GM21576 (cell line): ENCODE data around the gene BCOR.

Experiments used
- ATAC-seq: cut with Tn5 transposase; IDR thresholded peaks from one replicate; pipeline ENCODE4 v1.9.1; 2021; ENCODE audit warnings: mild to moderate bottlenecking, moderate library complexity; ENCODE audit not compliant: unreplicated experiment

Gene BCOR

DNA sequence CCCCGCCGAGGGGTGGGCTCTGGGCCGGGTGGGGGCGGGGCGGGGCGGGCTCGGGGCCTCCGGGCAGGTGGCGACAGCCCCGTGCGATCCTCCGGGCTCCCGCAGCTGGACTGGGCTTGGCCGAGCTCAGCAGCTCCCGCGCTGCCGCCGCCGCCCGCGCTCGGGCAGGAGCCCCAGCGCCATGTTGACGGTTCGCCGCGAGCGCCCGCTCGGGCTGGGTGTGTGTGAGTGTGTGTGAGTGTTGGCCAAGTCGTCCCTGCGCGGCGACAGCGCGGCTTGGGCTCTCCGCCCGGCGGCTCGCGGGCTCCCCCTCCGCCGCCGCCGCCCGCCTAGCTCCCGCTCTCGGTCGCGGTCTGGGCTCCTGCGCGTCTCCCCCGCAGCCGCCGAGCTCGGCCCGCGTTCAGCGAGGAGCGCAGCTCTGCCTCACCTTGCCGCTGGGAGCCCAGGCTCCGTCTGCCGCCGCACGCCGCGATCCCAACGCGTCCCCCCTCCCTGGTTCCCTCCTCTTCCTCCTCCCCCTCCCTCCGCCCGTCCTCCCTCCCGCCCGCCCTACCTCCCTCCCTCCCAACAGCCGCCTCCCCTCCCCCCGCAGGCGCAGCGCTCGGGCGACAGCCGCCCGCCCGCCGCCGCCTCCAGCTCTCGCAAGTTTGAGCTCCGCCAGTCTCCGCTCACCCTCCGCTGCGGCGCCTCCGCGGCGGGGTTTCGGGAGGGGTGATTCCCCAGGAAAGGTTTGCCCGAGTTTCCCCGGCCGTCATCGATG lies at the start of gene BCOR:
BCOR (minus strand) TSS at position 455 of the 760 bp plus-strand sequence. CDS start 20,029 bp downstream, outside the sequence.
- ATAC-seq: no peak

DNA sequence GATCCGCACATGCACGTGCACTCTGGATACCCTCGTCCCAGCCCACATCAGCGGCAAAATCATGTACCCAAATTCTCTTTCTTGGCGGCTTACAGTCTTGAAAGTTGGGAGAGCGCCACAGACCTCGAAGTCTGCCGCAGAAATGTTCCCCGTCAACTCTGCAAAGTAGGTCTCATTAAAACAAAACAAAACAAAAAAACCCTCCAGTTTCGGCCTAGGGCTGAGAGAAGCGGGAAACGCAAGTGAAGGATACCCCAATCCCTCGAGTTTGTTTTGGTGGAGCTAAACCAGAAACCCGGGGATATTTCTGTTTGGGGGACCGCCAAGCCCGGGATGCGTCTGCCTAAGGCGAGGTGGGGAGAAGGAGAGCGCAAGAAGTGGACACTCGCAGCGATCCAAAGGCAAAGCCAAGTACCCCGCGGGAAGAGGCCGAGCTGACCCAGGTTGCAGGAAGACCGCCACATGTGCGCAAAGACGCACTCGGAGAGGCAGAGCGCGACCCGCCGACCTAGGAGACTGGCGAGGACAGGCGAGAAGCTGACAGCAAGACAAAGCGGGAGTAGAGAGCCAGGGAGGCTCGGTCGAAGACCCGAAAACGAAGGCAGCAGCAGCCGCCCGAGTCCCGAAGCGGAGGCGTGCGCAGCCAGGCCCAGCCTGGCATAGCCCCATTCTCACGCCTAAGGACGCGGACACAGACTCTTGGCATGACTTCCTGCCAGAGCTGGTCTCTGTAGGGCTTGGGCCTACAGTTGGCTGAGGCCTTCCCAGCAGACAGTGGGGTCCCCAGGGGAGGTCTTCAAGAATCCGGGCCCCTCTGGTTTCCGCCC lies 49.6 kb upstream of the BCOR start:
- ATAC-seq: no peak

DNA sequence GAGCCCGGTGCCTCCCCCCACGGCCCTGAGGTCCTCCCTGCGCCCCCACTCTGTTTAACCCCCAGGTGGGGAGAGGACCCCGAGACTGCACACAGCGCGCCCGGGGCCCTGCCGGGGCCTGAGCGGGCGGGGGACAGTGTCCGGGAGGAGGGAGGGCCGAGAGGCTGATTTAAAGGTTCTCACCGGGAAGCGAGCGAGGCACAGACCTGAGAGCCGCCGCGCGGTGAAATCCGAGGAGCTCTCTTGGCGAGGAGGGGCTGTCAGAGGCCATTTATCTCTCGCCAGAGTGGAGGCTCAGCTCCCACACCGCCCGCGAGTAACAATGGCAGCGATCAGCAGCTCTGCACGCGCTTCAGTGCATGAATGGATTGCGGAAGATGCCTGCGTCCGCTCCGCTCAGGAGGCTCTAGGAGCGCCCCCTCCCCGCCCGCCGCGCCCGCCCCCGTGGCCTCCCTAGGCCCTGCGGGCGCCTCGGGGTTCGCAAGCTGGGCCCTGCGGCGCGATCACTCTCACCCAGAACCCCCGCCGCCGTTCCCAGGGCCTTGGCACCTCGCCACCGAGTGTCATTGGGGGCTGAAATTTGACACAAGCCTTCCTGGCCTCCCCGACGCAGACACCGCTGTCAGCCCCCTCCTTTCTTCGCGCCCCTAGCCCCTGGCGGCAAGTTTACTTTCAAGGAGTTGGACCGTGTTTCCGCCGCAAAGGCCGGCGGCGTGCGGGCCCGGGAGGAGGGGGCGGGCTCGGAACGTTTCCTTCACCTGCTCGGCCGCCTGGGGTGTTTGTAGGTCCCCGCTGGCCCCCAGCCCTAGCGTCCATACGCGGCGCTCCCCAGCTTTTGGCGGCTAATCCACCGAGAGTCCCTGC lies 48.7 kb upstream of the BCOR start:
- ATAC-seq: no peak

DNA sequence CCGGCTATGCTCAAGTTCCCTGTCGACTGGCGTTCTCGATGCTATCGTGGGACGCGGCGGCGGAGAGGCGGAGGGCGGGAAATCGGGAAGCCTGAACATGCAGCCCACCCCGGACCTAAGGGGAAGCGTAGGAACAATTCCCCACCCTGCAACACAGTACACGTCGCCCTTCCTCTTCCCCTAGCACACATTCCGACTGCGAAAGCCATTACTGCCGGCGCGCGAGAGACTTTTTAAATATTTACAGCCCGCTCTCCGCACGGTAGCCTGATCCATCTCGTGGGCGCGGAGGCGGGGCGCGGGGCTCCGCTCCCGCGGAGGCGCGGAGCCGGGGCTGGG lies 48.1 kb upstream of the BCOR start:
- no peak for ATAC-seq

DNA sequence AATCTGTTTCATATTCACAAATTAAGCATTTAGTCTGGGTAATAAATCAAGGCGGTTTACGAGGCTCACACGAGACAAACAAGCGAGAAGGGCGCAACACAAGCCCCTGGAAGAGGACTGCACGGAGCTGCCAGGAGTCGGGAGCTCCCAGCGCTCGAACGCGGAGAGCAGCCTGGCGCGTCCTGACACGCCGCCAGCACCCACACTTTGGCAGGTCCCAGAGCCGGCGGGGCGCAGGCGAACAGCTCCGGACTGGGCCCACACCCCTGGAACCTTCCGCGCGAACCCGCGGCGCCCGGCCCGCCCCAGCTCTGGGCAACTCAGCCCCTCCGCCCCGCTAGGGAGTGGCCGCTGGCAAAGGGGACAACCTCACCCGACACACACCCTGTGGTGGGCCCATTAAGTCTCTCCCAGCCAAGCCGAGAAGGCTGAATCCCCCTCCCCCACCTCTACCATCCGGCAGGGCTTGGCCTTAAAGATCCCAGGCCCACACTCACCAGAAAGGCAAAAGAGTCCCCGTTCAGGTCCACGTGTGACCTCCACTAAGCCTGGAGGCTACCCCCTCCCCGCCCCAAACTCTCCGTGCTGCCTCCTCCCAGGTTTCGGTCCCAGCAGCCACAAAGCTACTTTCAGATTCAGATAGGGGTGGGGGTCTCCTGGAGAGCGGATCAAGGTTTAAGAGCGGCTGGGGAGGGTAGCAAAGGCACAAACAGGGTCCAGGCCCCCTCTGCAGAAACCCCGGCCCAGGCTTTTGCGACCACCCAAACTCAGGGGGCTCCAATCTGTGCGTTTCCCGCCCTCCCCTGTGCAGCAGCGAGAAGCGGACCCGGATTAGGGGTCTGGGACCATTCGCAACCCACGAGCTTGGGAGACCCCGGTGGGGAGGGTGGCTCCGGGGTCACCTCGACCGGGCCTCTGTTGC lies 47.5 kb upstream of the BCOR start:
- no peak for ATAC-seq

DNA sequence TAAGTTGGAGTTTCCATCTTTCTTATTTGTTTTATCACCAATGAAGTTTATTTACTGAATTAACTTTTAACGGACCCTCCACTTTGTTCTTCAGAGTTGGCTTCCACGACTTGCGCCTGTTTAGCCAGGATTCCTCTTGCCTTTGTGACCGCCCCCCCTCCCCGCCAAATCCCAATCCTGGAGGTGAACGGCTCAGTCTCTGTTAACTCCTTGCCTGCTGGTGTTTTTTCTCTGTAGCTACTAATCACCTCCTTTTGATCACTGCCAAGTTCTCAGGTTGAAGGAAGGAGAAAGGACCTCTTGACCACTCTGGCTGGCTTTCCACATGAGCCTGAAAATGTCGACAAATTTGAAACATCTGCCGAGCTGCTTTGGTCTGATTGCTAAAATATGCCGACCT lies 46.8 kb upstream of the BCOR start:
- ATAC-seq: no peak

DNA sequence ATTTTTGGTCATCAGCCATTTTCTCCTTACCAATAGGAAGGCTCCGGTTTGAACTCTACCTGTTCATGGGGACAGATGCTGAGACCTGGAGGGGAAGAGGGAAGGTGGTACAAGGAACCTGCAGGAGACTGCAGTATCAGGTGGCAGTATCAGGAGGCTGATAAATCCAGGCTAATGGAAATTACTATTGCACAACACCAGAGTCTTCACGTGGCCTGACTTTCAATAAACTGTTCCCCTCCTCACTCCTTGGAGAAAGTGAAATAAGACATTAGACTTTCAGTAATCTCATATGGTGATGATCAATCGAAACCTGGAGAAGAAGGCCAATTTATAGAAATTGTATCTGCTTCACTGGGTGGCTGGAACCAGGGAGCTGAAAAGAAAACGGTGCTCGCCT lies 46.2 kb upstream of the BCOR start:
- ATAC-seq: no peak

DNA sequence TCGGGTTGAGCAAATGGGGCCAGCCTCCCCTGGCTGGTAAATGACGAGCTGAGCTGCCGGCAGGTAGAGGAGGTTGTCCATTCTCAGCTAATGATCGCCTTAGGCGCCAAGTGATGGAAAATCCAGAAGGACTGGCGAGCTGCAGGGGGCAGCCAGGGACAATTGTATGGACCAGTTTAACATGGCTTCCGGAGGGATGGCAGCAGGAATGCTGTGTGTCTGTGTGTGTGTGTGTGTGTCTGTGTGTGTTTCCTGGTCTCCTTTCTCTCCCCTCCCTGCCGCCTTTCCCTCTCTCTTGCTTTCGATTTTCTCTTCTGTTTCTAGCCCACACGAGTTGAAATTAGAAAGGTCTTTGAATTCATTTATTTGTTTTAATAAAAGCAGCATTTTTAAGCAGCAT lies 45.2 kb upstream of the BCOR start:
- ATAC-seq: no peak

DNA sequence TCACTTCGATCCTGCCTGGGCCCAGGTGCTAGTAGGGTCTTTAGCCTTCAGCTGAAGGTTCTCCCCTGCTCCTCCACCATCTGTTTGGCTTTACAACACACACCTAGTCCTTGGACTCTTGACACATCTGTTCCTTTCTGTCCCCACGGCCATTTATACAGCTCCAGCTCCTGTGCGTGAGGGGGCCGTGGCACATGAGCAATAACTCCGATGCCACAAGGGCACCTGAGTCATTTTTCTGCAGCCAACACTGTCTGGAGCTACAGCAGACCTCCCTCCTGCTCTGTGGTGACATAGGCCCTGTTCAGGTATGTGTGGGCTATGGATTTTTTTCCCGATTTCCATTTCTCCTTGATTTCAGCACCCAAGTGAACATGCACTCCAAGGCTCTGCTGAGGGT lies 44.7 kb upstream of the BCOR start:
- ATAC-seq: no peak

DNA sequence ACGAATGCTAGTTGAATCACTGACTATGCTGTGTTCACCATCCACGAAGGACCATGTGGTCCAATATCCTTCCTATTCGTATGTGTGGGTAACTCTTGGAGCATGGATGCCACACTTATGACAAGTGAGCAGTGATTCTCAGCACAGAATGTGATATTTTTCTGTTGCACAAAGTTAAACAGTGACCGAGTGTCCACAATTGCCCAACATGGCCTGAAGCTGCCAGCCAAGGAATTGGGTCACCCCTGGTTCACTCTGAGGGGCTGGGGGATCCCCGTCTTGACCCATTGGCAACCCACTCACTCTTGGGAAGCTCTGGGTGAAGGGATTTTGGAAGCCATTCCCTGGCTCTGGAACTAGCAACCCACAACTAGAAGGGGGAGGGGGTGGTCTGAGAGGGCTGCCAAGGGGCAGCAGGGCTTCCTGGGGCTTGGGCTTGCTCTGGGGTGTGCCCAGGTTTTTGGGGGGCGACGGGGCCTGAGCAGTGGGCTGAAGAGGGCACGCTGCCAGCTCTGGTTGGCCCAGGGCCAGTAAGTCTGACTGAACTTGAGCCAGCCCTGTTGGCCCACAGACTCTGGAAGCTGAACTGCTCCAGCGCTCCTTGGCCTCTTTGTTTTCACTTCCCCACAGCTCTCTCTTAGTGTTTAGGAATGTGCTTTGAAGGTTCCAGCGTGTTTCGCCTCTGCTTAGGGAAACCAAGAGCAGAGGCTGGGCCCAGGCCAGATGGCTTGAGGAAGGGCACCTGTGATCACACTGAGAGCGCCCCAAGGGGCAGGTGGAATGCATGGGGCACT lies 43.1 kb upstream of the BCOR start:
- ATAC-seq: no peak

DNA sequence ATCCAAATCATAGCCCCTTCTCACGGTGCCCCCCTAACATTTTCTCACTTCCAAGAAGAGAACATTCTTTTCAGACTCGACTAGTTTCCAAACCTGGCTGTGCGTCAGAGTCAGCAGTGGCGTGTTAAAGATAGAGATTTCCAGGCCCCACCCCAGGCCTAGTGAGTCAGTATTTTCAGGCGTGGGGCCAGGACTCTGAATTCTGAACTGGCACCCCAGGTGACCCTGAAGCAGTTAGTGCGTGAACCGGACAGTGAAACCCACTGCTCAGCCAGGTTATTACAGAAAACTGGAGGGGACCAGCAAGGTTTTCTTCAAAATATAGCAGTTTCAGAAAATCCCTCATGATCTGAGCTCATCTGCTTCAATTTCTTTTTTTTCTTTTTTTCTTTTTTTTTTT lies 35.0 kb upstream of the BCOR start:
- ATAC-seq: no peak

DNA sequence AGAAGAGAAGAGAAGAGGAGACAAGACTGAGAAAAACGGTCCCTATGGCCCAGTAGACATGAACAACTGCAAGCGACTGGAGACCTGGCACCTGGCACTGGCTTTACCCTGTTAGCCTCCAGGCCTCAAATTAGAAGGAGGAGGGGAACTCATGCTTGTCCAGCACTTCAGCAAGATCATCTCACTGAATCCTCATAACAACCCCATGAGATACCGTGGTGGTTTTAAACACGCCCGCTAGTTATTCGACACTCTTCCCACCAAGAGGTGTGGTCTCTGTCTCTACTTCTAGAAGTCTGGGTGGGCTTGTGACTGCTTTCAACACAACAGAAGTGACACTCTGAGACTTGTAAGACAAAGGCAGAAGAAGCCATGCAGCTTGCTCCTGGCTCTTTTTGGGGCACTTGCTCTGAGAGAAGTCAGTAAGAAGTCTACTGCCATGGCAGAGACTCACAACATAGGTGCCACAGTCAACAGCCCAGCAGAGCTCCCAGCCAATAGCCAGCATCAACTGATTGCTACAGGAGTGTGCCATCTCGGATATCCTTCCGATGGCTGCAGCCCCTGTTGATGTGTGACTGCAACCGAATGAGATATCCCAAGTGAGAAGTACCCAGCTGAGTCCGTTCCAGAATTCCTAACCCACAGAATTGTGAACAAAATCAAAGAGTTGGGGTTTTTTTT lies 34.0 kb upstream of the BCOR start:
- no peak for ATAC-seq

DNA sequence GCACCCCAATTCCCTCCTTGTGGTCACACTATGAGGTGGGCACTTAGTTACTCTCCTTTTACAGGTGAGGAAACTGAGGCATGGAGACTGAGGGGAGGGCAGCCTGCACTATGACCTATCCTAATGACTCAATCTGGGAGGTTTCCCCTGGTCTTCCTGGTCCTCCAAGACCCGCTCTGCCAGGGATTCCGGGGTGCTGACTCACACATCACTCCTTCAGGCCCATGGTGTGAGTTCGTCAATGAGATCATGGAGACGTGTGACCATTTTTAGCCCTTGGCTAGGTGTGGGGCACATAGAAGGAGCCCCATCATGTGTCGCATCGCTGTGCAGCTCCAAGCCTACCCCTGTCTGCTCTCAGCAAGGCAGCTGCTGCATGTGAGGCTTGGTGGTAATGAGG lies 32.4 kb upstream of the BCOR start:
- ATAC-seq: no peak

DNA sequence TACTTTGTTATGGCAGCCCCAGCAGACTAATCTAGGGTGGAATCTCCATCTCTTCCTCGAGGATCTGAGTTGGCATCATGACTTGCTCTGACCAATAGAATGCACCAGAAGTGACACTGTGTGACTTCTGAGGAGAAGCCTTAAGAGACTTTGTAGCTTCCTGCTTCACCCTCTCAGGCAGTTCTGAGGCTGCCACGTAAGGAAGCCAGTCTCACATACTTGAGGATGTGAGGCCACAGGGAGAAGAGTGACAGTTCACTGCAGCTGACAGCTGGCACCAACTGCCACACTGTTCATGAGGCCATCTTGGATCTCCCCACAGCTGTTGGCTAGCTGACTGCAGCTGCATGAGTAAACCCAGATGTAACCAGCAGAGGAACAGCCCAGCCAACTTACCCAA lies 29.3 kb upstream of the BCOR start:
- ATAC-seq: no peak

DNA sequence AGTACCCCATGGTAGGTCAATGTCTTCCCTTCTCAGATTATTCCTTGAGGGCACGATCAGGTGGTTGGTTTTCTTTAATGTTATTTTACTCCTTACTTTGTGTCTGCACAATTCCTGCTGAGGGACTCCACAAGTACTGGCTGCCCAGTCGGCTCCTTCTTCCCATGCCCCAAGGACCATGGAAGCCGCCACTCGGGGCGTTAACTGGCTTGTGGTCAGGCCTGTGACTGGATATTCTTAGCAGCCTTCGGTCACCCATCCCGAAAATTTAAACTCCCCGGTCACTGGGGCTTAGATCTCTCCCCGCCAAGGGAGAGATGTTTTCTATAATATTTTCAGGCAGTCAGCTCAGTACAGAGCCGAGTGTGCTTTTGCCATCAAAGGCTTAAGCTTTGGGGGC lies 24.7 kb upstream of the BCOR start:
- no peak for ATAC-seq

DNA sequence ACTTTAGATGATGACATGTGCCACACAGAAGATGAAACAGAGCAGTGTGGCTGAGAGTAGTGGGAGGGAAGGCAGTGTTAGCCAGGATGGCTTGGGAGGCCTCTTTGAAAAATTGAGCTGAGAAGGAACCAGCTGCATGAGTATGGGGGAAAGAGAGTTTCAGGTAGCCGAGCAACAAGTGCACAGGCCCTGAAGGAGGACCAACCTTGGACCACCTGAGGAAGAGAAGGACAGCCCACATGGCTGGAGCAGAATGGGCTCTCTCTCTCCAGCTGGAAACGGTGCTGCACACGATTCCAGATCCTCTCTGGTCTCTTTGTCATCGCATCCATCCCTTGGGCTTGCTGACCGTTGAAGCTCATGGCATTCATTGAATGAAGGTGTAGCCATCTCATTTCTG lies 23.9 kb upstream of the BCOR start:
- no peak for ATAC-seq

DNA sequence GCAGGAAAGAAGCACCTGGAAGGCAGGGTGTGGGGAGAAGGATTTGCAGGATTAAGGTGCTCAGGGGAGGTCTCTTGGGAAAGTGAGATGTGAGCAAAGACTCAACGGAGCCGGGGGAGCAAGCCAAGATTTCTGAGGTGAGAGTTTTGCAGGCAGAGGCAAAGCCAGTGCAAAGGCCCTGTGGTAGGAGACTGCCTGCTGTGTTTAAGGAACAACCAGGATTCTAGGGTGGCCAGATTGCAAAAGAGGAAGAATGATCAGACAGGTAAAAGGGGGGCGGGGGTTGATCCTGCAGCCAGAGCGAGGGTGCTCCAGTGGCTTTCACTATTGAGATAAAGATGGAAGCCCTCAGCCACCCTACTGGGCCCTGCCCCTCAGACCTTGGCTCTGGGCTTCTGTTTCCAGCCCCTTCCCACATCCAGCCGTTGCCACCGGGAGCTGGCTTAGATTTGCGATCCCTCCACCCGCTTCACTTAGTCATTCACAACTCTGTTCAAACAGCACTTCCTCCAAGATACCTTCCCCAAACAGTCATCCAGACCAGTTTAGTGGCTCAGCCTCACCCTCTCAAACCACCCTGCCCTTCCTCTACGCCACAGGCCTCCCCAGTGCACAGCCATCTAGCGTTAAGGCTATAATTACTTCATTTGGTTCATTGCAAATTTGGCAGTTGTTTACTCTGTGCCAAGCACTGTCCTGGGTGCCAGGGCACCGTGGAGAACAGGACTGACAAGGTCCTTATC lies 23.3 kb upstream of the BCOR start:
- ATAC-seq: no peak

DNA sequence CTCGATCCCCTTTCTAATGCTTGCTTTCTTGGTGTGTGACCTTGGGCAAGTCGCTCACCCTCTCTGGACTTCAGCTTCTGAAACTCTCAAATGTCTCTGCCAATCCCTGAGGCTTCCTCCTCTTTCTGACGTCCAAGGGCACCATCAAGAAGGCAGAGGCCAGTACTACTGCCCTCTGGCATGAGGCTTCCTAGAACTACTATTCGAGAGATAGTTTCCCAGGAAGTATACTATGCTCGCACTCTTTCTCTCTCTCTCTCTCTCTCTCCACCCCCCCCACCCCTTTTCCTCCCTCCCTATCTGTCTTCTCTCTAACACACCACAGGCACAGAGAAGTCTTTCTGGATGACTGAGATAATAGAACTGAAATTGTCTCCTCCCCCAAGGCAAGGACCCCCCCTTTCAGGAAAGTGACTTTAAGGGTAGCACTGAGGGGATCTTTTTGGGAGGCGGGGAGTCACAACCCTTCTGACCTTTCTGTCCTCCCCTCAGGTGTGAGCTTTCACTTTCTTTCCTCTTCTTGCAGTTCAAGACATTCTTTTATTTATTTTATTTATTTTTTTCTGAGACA lies 20.0 kb upstream of the BCOR start:
- no peak for ATAC-seq
